NB4 (cell line): Measurements from ENCODE around the gene NUDT7.

Experiments
- POLR2A ChIP-seq: IDR thresholded peaks from 2 replicates; pipeline ENCODE4 v1.6.1; 2011; ENCODE audit warnings: mild to moderate bottlenecking; ENCODE audit not compliant: insufficient read length; ENCODE audit errors: extremely low read depth
- TF ChIP-seq, protein P1 (sequence below): IDR thresholded peaks from one replicate; pipeline ENCODE4 v1.5.1; 2012; ENCODE audit warnings: low read depth, low read length
- TF ChIP-seq, protein P2 (sequence below): IDR thresholded peaks from 2 replicates; pipeline ENCODE4 v1.6.1; 2011; ENCODE audit warnings: low read depth, low read length

DNA sequence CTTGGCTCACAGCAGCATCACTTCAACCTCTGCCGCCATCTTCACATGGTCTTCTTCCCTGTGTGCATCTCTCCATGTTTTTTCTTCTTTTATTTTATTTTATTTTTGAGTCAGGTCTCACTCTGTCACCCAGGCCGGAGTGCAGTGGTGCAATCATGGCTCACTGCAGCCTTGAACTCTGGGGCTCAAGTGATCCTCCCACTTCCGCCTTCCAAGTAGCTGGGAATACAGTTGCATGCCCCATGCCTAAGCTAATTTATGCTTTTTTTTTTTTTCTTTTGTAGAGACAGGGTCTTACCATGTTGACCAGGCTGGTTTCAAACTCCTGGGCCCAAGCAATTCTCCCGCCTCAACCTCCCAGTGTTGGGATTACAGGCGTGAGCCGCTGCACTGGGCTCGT, 1.9 kb downstream of the NUDT7 start:
- TF ChIP-seq, protein P1, sequence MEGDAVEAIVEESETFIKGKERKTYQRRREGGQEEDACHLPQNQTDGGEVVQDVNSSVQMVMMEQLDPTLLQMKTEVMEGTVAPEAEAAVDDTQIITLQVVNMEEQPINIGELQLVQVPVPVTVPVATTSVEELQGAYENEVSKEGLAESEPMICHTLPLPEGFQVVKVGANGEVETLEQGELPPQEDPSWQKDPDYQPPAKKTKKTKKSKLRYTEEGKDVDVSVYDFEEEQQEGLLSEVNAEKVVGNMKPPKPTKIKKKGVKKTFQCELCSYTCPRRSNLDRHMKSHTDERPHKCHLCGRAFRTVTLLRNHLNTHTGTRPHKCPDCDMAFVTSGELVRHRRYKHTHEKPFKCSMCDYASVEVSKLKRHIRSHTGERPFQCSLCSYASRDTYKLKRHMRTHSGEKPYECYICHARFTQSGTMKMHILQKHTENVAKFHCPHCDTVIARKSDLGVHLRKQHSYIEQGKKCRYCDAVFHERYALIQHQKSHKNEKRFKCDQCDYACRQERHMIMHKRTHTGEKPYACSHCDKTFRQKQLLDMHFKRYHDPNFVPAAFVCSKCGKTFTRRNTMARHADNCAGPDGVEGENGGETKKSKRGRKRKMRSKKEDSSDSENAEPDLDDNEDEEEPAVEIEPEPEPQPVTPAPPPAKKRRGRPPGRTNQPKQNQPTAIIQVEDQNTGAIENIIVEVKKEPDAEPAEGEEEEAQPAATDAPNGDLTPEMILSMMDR = no peak
- TF ChIP-seq, protein P2, sequence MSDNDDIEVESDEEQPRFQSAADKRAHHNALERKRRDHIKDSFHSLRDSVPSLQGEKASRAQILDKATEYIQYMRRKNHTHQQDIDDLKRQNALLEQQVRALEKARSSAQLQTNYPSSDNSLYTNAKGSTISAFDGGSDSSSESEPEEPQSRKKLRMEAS = no peak
- TF ChIP-seq POLR2A = no peak
